GM12874 (cell line): Measurements from ENCODE around the gene BMP6.

Experiments used
- CTCF ChIP-seq: IDR thresholded peaks from 2 replicates; pipeline ENCODE4 v1.5.1; 2011; ENCODE audit warnings: low read depth, mild to moderate bottlenecking, control low read depth, low read length, moderate library complexity; ENCODE audit not compliant: insufficient read depth

Gene BMP6

GRCh38 chr6:7727946-7728854 is 2.3 kb downstream of the BMP6 start:
- TF ChIP-seq CTCF: no peak

GRCh38 chr6:7728855-7729590 is 3.1 kb downstream of the BMP6 start:
- TF ChIP-seq CTCF: no peak

GRCh38 chr6:7730001-7730783 is 4.3 kb downstream of the BMP6 start:
- no peak for TF ChIP-seq CTCF

- TF ChIP-seq CTCF: no peak
Observed at GRCh38 chr6:7730784-7731227, 4.9 kb downstream of the BMP6 start.

- TF ChIP-seq CTCF: no peak
Observed at GRCh38 chr6:7731294-7731693, 5.4 kb downstream of the BMP6 start.

- no peak for TF ChIP-seq CTCF
Observed at GRCh38 chr6:7732228-7732627, 6.3 kb downstream of the BMP6 start.
